GM19463 (cell line): ENCODE measurements around the gene IFNK.

Experiments
- ATAC-seq: cut with Tn5 transposase; IDR thresholded peaks from one replicate; pipeline ENCODE4 v1.9.1; 2021; ENCODE audit warnings: mild to moderate bottlenecking, moderate library complexity; ENCODE audit not compliant: unreplicated experiment

The IFNK gene

DNA sequence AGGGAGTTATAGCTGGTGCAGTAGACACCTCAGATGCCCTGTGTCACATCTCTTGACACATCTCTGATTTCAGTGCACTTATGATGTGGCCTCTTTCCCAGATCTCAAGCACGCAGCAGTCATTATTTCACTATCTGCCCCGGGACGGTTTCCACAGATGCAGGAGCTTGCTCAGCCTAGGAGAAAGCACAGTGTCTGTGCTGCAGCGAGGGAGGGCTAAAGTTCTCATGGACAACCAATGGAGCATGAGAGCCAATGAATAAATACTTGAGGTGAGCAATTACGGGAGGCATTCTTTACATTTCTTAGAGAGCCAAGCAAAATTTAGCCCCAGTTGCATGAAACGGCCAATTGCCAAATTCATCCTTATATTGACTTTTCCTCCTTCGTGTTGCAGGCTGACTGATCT lies 12.9 kb downstream of the IFNK start:
- ATAC-seq = no peak

DNA sequence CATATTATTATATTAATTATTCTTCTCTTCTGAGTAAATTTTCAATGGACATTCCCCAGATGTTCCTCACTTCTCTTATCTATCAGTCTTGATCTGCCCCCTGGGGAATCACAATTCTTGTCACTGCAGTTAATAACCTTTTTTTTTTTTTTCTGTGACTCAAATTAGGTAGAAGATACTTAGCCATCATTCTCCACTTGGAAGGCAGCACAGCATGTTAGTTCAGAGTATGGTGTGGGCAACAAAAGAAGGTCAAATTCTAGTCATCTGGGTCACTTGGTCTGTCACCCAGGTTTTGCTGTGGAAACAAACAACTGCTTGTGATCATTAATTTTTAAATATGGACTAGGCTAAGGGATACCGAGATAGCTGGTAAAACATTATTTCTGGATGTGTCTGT lies 13.7 kb downstream of the IFNK start:
- no peak for ATAC-seq

DNA sequence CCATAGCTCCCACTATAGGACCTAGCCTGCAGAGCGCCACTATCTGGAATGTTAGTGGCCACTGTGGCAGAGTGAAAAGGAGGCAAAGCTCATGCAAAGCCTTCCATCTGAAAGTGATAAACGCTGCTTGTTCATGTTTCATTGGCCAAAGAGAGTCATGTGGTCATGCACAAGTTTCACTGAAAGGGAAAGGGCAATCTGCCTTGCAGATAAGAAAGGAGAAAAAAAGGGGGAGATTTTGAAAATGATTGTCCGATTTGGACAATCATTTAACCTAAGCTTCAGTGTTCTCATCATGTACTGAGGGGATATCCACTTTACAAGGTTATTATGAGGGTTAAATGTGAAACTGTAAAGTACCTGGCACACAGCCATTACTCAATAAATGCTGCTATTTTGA lies 14.6 kb downstream of the IFNK start:
- peak; percentile 37 for ATAC-seq

DNA sequence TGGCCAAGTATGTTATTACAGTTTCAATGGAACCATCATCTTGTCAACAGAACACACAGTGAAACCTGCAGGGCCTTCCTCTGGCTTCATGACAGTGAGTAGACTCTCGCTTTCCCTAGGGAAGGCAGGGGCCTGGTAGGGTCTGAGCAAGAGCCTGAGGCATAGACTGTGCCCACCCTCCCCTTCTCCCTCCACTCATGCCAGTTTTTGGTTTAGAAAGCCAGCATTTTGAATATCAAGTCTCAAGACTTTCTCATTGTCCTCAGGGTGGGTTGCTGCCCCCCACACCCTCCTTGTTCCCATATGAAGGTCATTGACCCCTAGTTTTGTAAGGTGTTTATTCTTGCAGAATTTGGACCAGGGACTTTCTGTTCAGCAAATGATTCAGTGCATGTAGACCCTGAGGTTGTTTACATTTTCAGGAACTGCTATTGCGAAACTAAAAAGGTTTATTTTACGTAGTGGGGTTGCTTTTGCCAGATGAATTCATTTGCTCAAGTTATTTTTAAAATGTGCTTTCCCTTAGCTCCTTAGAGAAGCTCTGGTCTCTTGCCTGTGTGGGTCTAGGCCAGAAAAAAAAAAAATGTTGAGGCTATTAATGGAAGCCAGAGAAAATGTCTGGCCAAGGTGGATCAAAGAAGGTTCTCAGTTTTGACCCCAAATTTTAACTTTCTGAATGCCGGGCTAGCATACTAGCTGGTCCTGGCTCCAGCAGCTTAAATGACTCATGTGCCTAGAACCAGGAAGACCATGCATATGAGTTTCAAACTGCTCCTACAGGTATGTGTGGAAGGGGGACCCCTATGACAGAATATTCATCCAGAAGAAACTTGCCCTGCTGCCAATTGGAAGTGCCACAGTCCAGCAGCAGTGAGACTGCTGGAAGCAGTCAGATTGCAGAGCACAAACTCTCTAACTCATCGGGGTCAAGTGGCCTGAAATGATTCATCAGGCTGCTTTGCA lies 15.7 kb downstream of the IFNK start:
- ATAC-seq = peak; percentile 54

DNA sequence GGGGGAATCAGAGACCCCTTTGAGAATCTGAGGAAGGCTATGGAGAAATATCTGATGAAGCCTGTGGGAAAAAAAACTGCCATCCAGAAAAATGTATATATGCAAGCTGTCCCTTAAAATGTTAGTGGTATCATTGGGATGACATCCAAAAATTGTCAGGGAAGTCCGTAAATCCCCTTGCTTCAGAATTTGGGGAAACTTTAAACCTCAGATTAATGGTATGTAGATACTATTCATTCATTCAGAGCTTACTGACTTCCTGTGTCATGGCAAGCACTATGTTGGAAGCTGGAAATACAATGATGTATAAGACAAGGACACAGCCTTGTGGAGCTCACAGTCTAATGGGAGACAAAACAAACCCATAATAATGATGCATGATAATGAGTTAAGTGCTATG lies 16.4 kb downstream of the IFNK start:
- ATAC-seq = no peak

DNA sequence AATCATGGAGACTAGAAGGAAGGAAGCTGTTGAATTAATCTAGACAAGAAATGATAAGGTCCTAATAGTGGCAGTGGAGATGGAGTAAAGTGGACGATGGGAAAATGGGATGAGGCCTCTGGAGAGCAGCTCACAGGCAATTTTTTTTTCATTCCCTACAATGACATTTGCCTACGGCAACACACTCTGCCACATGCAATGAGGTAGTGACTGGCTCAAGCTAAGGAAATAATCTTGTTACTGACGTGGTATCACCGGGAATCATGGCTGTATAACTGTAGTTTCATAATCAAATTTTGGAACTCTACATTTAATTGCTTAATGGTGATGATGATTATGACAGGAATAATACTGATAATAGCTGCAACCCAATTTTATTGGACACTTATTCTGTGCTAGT lies 17.6 kb downstream of the IFNK start:
- ATAC-seq = no peak

DNA sequence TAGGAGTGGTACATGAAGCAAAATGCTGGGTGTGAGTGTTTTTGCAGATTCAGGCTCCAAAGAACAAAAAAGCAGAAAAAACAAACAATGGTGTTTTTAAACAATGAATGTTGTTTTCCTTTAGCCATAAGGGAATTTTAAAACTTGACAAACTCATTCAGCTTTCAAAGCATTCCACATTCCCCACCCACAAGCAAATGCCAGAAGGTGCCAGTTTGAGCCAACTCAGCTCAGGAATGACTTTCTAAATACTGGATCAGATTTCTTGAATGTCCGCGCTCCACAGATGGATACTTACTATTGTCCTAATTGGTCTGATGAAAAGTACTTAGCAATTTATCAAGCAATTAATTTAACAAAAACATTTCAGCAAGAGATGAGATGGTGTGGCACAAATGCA lies 18.4 kb downstream of the IFNK start:
- no peak for ATAC-seq

DNA sequence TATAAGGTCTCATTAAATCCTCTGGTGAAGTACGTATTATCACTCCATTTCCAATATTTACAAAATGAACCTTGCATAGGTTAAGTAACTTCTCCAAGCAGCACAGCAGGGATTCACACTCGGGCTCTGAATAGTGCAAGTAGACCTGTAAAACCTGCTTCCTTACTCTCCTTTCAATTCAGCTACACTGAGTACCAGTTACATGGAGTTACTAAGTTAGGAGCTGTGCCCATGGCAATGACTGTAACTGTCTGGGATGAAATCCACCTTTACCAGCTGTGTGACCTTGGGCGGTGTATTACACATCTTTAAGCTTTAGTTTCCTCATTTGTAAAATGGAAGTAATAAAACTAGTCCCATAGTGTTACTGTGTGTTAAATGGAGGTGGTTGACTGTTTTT lies 21.4 kb downstream of the IFNK start:
- ATAC-seq = no peak

DNA sequence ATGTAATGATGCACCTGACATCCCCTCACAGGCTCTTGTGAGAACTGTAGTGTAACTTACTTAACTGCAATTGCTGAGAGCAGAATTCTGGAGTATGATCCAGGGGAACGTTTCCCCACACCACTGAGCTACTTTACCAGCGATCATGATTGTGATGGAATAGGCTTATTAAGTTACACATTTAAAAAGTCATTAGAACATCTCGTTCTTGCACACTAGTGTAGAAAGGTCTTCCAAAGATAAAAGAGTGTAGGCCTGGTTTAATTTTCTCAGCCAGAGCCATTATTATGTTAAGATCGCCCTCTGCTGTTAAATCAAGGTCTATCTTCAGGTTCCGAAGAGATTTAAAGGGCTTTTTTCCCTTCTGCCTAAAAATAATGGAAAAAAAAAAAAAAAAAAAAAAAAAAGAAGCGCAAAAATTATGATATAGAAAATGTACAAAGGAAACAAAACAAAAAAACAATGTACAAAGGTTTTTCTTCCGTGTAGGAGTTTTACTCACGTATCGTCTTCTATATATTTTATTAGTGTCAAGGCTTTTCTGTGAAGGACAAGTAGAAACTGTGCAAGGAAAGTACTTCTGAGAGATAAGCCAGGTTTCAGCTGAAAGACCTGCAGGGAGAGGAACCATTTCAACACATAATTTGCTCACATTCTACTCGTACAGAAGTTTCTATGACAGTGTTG lies 24.1 kb downstream of the IFNK start:
- peak; percentile 50 for ATAC-seq

DNA sequence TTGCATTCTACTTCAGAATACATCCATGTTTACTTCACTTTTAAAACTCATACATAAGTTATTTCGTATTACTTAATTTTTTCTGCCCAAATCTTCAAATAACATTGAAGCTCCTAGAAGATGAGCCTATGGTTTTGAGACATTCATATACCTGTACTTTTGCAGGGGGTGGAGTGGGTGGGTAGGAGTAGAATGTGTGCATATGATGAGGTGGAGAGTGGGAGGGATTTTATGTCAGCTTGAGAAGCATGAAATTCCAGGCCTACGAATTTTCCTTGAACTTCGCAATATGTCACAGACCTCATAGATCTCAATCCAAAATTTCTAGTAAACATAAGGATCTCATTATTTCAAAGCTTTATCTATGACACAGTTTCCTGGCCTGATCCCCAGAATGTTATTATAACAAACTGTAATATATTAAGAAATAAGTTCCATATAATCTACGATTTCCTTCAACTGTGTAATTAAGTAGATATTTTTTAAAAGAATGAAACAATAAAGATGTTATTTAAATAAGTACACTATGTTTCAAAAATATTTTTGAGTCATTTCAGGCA lies 25.2 kb downstream of the IFNK start:
- no peak for ATAC-seq

DNA sequence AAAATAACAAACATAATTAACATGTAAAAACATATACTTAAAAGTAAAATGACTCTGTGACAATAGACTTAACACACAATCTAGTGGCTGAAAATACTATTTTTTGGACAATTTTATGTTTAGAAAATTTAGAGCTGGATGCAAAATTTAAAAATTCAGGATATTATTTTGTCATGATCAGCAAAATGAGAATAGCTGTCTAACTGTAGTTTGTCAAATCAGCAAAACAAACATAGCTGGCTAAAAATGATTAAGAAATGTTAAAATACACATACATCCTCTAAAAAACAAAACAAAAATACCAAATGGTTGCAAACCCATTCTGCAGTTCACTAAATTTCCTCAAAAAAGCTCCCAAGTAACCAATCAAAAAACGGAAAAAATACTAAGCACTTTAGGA lies 30.6 kb downstream of the IFNK start:
- ATAC-seq = no peak

DNA sequence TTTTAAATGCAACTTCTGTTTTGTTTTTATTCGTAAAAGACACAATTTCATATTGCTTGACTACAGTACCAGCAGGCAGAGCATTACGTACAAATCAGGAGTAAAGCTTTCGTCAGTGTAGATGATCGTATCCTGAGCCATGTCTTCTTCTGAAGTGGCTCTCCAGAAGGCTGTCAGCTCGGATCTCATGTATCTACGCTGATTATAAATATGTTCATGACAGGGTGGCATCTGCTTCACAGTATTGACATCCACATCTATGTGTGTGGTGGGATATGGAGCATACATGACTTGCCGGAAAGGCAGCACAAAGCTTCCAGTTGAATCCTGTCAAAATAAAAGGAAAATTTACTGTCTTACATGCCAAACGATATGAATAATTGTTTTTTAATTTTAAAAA lies 32.4 kb downstream of the IFNK start:
- no peak for ATAC-seq

DNA sequence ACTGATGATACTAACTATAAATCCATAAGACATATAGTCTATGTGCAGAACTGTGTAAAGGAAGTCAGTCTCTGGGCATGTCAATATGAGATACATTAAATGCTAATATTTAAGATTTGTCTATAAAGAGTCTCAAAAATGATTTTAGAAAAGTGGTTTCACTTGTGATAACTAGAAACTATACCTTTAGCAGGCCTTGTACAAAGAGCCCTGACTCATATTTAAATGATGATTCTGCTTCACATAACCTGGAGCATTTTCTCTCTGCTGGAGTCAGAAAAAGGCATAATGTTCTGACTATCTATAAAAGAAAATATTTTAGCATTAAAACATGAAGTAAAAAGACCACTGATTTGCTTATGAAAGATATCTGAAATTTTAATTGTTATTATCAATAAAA lies 34.2 kb downstream of the IFNK start:
- no peak for ATAC-seq

DNA sequence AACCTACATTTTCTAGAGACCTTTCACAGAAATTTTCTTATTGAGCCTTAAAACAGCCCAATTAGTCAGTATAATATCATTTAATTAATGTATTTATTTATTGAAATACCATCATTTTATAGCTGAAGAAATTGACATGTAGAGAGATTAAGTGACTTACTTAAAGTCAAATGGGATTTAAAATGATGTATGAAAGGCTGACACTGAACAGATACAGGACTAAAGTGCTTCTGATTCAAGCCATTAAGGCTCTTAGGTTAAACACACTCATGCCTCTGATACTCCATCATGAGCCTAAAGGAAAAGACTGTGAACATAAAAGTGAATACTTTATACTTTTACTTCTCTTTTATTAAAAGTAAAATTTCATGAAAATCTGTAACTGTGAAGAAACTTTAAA lies 36.4 kb downstream of the IFNK start:
- no peak for ATAC-seq

DNA sequence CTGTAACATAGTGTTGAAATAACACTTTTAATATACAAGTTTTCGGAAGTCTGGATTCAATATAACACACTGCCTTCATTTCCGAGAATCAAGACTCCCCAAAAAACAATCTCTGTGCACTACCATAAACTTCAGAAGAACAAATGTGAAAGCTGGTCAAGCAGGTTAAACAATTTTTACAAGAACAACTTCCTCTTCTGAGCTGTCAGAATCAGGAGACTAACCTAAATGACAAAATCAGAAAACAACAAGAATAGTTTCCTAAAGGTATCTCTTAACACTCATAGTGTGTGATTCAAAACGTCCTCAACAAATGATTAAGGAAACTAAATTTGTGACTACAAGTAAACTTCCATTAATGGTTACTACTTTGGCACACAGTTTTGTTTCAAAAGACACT lies 37.6 kb downstream of the IFNK start:
- ATAC-seq = peak; percentile 62

DNA sequence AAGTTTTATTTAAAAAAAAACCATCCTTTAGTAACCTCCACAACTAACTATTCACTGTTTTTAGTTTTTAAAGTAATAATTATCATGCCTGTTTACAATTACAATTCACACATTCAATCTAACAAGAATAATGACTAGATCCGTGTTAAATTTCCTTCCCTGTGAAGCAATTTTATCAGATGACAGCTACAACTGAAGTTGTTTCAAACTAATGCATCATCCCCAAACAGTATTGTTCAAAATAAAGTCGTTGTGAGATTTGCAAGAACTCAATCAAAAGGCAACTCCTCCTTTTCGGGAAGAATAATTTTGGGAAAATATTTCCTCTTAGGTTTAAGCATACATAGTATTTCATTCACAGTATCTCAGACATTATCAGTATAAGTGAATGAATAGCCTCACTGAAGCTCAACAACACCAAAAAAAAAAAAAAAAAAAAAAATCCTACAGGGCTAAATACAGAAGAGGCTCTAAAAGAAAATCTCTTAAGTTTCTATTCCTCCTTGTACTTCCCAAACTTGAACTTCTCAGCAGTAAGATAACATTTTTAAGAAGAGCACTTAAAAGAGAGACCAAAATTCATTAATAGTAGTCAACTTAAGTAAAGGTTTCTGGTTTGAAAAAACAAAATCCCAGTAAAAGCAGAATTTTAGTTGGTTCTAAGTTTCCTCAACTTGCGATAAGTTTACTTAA lies 39.8 kb downstream of the IFNK start:
- no peak for ATAC-seq

DNA sequence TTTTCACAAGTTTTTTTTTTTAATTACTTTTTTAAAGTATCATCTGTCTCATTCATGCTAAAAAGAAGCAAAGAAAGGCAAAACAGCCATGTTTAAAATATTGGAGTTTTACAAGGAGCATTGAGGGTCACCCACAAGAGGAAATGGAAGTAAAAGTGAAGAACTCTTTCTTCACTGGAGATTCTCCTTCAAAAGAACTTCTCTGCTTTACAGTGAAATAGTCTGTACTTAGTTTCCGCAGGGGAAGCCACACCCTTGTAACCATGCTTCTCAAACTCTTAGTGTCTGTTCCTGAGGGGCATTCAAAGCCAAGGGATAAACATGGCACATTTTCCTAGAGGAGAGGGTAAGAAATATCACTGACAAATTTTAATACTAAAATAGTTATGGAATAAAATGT lies 40.6 kb downstream of the IFNK start:
- ATAC-seq = no peak

DNA sequence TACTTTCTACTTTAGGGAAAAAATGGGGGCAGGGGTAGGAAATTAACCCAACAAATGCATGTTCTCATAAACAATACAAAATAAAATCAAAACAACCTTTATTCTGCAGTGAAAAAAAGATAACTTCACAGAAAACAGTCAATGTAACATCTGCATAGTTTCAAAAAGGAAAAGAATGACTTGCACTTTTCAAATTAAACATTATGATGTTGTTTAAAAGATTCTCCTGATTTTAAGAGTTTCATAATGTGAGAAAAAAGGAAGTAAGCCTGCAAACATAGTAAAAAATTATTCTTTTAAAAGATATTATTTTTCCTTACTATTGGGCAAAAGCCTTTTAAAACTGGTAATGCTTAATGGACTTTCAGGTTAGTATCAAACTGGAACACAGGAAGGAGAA lies 41.6 kb downstream of the IFNK start:
- no peak for ATAC-seq

DNA sequence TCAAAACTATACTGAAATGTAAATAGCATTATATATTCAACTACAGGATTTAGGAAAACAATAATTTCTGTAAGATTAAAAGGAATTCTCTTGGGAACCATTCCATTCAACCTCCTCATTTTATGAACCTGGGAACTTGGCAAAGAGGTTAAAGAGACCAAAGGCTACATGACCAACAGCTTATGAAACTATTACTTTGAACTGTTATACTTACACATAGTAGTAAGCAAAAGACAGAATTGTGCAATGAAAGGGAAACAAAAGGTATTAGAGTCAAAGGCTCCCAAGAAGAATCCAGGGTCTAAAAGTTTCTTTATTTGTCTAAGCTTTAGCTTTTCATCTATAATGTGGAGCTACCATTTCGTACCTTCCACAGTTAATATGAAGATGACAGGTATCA lies 42.0 kb downstream of the IFNK start:
- ATAC-seq = no peak

DNA sequence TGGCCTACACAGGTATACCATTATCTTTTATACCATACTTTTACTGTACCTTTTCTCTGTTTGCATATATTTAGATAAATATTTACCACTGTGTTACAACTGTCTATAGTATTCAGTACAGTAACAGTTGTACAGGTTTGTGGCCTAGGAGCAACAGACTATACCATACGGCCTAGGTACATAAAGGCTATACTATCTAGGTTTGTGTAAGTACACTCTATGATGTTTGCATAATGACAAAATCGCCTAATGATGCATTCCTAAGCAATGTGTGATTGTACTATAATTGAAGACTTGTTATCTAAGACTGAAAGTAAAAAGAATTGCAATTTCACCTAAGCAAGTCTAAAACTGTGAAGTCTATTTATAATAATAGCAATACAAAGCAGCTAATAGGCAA lies 45.3 kb downstream of the IFNK start:
- no peak for ATAC-seq

DNA sequence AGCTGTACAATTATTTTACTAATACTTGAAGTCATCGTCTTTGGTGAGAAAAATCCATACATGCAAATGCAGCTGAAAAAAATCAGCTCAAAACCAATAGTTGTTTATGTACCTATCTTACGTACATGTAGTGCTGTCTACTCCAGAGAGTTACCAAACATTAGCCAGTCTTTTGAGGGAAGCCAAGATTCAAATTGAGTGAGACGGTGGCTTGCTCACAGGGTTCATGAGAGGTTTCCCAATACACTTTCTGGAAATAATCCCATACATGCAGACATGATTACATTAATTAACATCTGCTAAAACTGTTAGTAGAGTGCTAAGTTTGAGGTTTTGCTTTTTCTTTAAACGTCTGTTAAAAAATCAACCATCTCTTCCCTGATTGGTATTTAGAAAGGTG lies 46.9 kb downstream of the IFNK start:
- ATAC-seq = no peak
